Activated T-cell treated with anti-CD3 and anti-CD28 coated beads, Interleukin-2, amount 50 U/mL, for 48 hours (primary cell): ENCODE data around the gene INSIG1.

Source experiments
- DNase-seq, 2 experiments: peaks; one replicate each; pipeline ENCODE4 v3.0.0-alpha.2; 2020

INSIG1 gene

DNA sequence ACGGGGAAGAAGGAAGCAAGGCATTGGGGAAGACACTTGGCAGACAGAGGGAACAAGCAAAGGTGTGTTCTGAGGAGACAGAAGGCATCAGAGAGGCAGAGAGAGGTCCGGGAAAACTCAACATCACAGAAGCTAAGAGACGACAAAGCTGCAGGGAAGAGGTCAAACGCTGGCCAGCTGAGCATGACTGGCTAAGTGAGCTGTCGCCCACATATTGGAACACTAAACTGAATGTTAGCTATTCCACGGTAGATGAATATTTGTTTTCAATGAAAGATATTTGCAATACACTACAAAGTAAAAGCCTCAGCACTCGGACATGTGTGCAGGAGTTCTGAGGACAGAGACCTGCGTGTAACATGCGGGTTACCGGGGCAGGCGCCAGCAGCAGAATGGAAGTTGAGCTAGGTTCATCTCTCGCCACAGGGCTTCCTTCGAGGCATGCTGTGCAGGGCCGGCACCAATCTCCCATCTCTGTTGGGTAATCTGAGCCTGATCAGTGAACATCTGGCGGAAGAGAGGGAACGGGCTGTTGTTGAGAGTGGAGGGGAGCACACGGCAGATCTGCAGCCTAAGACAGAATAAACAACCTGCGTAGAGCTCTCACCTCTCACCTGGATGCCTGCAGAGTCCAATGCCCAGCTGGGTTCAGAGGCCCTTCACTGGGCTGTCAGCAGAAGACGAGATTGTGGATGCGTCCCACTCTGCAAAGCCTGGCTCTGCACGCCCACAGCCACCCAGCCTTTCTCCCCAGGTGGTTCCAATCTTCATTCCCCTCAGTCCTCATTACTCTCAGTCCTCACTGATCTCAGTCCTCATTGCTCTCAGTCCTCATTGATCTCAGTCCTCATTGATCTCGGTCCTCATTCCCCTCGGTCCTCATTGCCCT, 35.9 kb downstream of the INSIG1 start:
- DNase-seq, result no peak

GRCh38 chr7:155336812-155337602, 39.3 kb downstream of the INSIG1 start:
- DNase-seq, result no peak

GRCh38 chr7:155337946-155338631, 40.4 kb downstream of the INSIG1 start:
- no peak for DNase-seq

DNA sequence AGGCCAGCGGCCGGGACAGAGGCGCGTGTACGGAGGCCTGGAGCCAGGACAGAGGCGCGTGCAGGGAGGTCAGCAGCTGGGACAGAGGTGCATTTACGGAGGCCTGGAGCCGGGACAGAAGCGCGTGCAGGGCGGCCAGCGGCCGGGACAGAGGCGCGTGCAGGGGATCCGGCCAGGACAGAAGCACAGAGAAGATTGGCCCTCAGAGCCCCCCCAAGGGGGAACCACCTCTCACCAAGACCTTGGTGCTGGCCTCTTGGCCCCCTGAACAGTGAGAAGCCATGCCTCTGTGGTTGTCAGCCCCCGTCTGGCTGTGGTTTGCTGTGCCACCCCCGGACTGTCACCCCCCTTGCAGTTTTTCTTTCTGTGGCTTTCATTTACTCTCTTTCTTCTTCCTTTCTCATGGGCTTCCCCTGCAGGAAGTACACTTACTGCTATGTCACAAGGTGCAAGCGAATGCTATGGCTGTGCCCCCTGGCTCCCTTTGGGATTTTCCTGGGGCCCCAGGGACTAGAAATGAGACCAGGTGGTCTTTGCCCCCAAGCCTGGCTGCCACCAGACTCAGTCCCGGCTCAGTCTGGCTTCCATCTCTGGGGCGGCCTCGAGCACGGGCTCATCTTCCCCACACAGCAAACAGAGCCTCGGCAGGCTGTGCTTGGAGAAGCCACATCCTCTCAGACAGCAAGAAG, 41.1 kb downstream of the INSIG1 start:
- DNase-seq, result peak; percentile 39 to 52

DNA sequence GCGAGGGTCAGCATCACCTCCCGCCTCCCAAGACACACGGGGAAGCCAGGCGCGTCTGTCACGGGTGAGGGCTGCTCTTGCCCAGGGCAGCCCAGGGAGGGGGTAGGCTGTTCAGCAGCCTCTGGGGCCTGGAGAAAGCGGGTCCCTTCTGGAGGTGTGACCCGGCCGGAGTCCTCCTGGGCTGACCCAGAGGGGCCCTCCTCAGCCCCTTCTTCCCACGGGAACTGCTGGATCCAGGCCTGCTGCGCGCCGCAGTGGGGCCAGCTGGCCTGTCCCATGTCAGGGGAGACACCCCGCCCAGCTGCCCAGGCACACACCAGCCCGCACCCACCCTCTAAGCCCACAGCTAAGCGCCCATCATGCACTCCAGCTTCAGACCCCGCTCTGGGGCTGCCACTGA, 41.8 kb downstream of the INSIG1 start:
- no peak for DNase-seq

DNA sequence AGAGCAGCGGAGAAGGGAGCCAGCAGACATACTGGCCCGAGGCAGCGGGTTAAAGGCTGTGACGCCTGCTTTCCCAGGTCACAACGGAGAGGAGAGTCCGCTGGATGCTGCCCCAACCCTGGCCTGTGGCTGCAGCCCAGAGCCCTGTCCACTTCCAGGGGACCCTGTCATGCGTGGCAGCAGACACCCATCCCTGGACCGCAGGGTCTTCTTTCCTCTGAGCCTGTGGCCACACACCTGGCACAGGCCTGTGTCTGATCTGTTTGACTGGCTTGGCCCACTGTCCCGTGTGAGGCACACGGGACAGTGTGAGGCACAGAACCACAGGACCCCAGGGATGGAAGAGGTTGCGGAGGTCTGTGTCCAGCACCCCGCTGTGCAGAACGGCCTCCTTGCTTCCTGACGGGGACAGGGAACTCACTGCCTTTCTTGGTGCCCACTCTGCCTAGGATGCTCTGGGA, 42.4 kb downstream of the INSIG1 start:
- DNase-seq, result no peak

- DNase-seq, result no peak
Measured at GRCh38 chr7:155340721-155341120, 43.0 kb downstream of the INSIG1 start.

GRCh38 chr7:155341463-155341983, 43.8 kb downstream of the INSIG1 start:
- DNase-seq, result no peak

- DNase-seq, result no peak
Measured at GRCh38 chr7:155342313-155342712, 44.6 kb downstream of the INSIG1 start.

DNA sequence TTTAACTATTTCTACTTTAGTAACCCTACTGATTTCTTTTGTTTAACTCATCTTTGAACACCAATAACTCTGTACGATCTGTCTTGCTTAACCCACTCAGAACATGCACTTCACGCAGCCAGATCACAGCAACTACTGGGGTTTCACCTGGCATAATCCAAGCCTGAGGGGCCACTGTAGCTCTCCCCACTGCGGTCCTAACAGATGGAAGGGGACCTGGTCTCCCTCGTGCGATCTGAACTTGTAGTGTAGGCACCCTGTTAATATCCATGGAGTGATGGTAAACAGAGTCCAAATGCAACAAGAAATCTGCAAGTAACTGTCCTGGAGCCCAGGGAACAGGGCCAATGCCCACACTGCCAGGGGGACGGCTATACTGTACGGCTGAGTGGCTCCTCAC, 45.5 kb downstream of the INSIG1 start:
- no peak for DNase-seq

DNA sequence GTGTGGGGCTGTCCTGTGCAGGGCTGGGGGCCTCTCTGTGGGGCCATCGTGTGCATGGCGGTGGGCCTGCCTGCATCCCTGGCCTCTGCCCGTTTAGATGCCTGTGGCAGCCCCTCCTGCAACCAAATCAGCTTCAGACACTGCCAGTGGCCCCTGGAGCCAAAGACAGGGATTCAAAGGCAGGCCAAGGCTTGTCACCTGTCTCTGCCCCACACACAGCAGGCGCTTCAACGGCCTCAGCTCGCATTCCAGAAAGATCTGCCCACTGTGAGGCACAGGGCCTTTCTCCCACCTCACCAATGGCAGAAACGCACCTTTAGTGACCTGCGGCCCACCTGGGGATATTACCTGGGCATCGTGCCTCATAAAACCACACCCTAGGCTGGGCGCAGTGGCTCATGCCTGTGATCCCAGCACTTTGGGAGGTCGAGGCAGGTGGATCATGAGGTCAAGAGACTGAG, 46.0 kb downstream of the INSIG1 start:
- DNase-seq, result no peak

GRCh38 chr7:155344270-155344617, 46.6 kb downstream of the INSIG1 start:
- DNase-seq, result peak; percentile 34 to 41

GRCh38 chr7:155344618-155345433, 47.1 kb downstream of the INSIG1 start:
- DNase-seq, result peak; percentile 91

DNA sequence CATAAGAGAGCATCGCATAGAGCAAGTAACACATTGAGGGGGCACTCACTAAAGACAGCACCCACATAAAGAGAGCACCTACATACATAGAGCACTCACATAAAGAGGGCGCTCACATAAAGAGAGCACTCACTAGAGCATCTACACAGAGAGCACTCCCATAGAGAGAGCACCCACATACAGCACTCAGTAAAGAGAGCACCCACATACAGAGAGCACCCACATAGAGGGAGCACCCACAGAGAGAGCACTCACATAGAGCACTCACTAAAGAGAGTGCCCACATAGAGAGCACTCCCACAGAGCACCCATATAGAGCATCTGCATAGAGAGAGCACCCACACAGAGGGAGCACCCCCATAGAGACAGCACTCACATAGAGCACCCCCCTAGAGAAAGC, 47.8 kb downstream of the INSIG1 start:
- no peak for DNase-seq

DNA sequence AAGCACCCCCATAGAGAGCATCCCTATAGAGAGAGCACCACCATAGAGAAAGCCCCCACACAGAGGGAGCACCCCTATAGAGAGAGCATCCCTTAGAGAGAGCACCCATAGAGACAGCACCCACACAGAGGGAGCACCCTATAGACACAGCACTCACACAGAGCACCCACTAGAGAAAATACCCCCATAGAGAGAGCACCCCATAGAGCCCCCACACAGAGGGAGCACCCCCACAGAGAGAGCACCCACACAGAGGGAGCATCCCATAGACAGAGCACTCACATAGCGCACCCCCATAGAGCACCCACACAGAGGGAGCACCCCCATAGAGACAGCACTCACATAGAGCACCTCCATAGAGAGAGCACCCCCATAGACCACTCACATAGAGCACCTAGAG, 48.6 kb downstream of the INSIG1 start:
- no peak for DNase-seq

- no peak for DNase-seq
Measured at GRCh38 chr7:155348806-155349205, 51.1 kb downstream of the INSIG1 start.

DNA sequence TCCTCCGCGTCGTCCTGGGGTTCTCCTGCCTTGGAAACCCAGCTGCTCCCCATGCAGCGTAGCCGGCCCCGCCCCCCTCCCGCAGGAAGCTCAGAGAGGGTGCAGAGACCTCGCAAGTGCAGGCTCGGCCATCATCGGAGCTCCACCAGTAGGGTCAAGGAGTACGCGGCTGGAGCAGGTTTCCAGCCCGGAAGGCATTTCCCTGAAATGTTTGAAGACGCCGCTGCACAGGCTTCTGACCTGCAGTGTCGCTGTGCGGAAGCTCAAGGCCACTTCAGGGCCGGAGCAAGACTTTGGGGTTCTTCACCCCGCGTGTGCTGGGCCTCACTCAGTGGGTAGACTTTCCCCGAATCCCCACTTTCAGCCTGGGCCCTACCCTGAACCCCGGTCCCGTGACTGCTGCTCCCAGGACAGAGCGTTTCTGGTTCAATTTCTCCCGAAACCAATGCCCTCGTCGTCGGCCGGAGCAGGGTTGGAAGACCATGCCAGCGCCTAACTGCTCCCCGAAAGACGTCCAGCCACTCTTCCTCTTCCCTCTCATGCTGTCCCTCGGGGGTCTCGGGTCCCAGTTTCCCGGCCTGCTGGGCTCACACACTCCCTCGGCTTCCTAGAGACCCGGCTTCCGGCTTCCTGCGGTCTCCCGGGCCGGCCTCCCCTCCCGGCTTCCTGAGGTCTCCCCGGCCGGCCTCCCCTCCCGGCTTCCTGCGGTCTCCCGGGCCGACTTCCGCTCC, 52.1 kb downstream of the INSIG1 start:
- no peak for DNase-seq

DNA sequence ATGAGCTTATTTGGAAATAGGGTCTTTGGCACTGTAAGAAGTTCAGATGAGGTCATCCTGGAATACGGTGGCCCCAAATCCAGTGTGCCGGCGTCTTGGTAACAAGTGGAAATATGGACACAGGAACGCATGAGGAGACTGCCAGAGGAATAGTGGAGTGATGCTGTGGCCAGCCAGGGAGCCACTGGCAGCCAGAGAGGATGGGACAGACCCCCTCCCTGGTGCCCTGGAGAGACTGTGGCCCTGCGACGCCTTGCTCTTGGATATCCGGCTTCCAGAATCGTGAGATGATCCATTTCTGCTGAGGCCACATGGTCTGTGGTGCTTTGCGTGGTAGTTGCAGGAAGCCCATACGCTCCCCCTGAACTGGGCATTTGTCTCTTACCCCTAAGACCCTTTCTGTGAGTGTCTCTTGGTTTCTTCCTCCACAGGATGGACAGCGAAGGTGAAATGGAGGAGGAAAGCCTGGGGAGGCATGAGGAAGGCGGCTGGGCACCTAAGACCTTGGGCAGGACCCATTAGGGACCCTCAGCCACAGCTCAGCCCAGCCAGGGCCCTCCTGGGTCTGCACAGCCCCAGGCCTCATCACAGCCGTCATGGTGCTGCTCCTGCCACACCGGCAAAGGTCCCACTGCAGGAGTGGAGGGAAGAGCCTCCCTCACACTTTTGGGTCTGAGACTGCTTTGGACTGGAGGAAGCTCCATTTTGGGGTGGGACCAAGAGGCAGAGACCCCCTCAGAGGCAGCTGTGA, 53.6 kb downstream of the INSIG1 start:
- DNase-seq, result no peak

GRCh38 chr7:155352076-155352752, 54.5 kb downstream of the INSIG1 start:
- no peak for DNase-seq

DNA sequence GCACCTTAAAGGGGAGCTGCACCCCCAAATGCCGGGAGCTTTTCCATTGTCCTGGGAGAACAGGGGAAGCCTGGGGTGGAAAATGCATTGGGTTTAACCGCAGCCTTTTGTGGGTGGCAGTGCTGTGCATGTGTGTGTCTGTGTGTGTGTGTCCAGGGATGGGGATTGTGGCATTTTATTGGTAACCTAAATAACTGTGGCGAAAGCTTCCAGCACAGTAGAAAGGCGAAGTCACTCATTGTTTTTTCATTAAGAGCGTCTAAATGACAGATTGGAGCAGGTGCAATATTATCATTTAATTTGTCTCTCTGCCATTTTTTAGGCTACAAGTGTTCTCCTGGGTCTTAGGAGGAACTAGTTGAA, 55.1 kb downstream of the INSIG1 start:
- no peak for DNase-seq
